Colonic mucosa (tissue), 4 donors: ENCODE results near the gene ANP32E. TPM values are rescaled to one million over a fixed set of nuclear protein-coding genes. Genes with fewer than 3 reads are reported as not detected.
A peak's percentile ranks its signal among the peaks of the same experiment; 100 is the strongest.

Experiments
- DNase-seq: peaks from one replicate; pipeline ENCODE4 v3.0.0-alpha.2; 2020
- H3K27ac ChIP-seq: fragments of 200-600 bp; one replicate; pipeline ENCODE4 v1.8.0; 2021
- H3K27me3 ChIP-seq: fragments of 200-600 bp; one replicate; pipeline ENCODE4 v1.8.0; 2021
- H3K36me3 ChIP-seq: fragments of 200-600 bp; one replicate; pipeline ENCODE4 v1.8.0; 2021
- H3K4me1 ChIP-seq: fragments of 200-600 bp; one replicate; pipeline ENCODE4 v1.8.0; 2021; ENCODE audit warnings: mild to moderate bottlenecking
- H3K4me3 ChIP-seq: fragments of 200-600 bp; one replicate; pipeline ENCODE4 v1.8.0; 2021
- H3K9ac ChIP-seq, 2 donors: one replicate each; pipeline ENCODE4 v1.7.0; 2013; ENCODE audit warnings: control low read depth in 2 of 2, low read depth in 2 of 2, low read length in 2 of 2
- H3K9me3 ChIP-seq: fragments of 200-600 bp; one replicate; pipeline ENCODE4 v1.8.0; 2021
- CTCF ChIP-seq: fragments of 200-600 bp; IDR thresholded peaks from one replicate; pipeline ENCODE4 v1.8.0; 2022; ENCODE audit warnings: antibody characterized with exemption, mild to moderate bottlenecking
- intact Hi-C: fragments of 100-400 bp; cut with DNase I; formaldehyde crosslinking; loops from one replicate; pipeline ENCODE4 v1.14.1; 2022
- total RNA-seq, 2 donors: library from RNA; stranded (reverse); fragmentation: NEBNext Ultra II Directional in 1 of 2; extraction: Animal tissue kit (Norgen Biotek cat#: 25700) in 1 of 2; gene quantifications; one replicate each; pipeline ENCODE4 v1.2.1, GENCODE V29; 2021
- donor health status: healthy.
- donor health status: DM: no; HTN: no; CAD: no.
- donor health status: DM: no; HTN: no; CAD: no.

The ANP32E gene
- total RNA-seq, 2 donors from 2014 or later: 18.5 to 36.3 TPM

DNA sequence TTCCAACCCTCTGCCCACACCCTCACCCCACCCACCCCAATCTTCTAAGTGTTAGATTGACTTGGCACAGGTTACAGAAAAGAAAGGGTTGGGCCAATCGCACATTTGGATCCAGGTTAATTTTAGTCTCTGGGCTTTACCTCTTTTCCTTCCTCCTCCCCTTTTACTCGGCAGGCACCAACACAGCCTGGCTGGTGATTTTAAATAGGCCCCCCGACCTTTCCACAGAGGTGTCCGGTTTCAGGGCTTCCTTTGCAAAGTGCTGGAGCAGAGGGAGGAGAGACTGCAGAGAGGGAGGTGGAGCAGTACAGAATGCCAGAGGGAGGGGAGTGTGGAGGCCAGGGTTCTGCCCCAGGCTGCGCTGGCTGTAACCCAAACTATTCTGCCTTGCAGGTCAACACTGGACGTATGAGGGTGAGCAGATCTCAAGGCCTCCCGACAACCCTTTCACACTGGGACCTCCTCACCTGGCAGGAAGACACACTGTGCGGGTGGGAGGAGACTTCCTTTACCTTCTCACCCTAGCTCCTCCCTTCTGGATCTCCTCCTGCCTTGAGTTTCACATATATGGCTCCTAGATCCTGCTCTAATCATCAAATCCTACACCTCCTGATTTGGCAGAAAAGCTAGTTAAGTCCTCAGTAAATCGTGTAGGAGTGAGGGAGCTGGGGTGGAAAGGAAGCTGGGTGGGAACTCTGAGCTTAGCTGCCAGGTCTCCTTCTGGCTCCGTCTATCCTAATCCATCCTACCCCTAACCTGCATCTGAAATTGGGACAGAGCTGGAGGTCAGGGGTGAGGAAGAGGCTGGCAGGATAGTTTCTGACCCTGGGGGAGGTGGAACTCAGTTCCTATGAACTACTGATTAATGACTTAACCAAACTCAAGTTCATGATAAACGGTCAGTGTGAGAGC is 24.1 kb upstream of the ANP32E start:
- no peaks in the 10 kb centered on the region for H3K36me3 ChIP-seq
- no peak for TF ChIP-seq CTCF
- H3K9ac ChIP-seq: peak overlapping the region in 1 of 2 donors; percentile 62

GRCh38 chr1:150259217-150259616 is 23.3 kb upstream of the ANP32E start:
- H3K27me3 ChIP-seq: peaks cover 4% of the 10 kb centered on the region
- H3K4me1 ChIP-seq: peaks cover 7% of the 10 kb centered on the region
- intact Hi-C loops: no loop called here
- H3K4me3 ChIP-seq: no peak overlapping the region
- no peak for TF ChIP-seq CTCF
- H3K9ac ChIP-seq: peak overlapping the region in 1 of 2 donors; percentile 58
- DNase-seq: no peak
- H3K27ac ChIP-seq: no peak overlapping the region
- H3K9me3 ChIP-seq: no peaks in the 10 kb centered on the region
- H3K36me3 ChIP-seq: no peaks in the 10 kb centered on the region

More for the DNA sequence above, 24.1 kb upstream of the ANP32E start:
- peak; percentile 80 for DNase-seq
- peak overlapping the region; percentile 55 for H3K27ac ChIP-seq
- no peak overlapping the region for H3K4me3 ChIP-seq
- no peaks in the 10 kb centered on the region for H3K9me3 ChIP-seq
- peaks cover 7% of the 10 kb centered on the region for H3K4me1 ChIP-seq
- intact Hi-C loops: no loop called here
- H3K27me3 ChIP-seq: peaks cover 4% of the 10 kb centered on the region

GRCh38 chr1:150257624-150258585 is 22.0 kb upstream of the ANP32E start, which contains the start of gene CA14:
Gene CA14, plus strand, starts transcription at chr1:150257774. Its CDS starts 355 bp downstream, at chr1:150258129.
- H3K9ac ChIP-seq: peak within 1 kb of the TSS in 1 of 2 donors; percentile 19

DNA sequence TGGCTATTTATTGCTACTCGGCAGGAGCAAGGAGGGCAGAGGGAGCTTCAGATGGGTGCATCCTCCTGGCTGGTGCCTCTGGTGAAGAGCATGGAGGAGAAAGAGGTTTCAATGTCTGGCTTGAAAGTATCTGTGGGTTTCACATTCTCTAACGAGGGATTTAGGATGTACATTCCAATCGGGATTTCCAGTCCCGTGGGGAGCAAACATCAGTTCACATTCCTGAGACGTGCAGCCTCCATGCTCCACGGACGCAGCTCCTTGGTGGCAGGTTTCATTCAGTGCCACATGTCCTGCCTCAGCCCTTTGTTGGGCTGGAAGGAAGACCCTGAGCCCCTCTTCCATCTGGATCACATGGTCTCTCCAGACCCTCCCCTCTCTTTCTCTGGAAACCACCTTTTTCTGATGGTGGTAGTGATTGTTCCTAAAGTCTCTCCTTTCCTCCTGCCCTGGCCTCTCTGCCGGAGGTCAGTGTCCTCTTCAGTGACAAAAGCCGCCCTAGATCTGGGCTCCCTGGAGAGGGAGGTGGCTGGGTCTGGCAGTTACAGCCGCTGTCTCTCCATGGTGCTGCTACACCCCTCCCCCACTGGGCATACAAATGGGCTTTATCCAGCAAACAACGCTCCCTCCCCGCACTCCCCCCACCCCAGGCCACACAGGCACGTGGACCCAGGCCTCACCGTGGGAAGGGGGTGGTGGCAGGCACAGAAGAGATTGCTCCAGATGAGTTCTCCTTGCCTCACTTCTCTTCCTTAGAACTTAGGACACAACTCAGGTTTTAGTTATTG is 20.8 kb upstream of the ANP32E start:
- intact Hi-C loops: no loop called here
- no peaks in the 10 kb centered on the region for H3K9me3 ChIP-seq
- peaks cover 7% of the 10 kb centered on the region for H3K4me1 ChIP-seq
- H3K36me3 ChIP-seq: no peaks in the 10 kb centered on the region
- no peak overlapping the region for H3K4me3 ChIP-seq
- peaks cover 4% of the 10 kb centered on the region for H3K27me3 ChIP-seq
- peak overlapping the region in 1 of 2 donors; percentile 60 for H3K9ac ChIP-seq
- no peak overlapping the region for H3K27ac ChIP-seq
- TF ChIP-seq CTCF: no peak
- DNase-seq: no peak

More at GRCh38 chr1:150257624-150258585, 22.0 kb upstream of the ANP32E start, which contains the start of gene CA14:
- H3K27ac ChIP-seq: no peak within 1 kb of the TSS
- H3K27me3 ChIP-seq: peaks cover 4% of the 10 kb centered on the region
- no peak for DNase-seq
- intact Hi-C loops: no loop called here
- H3K4me3 ChIP-seq: no peak within 1 kb of the TSS
- peaks cover 7% of the 10 kb centered on the region for H3K4me1 ChIP-seq
- H3K36me3 ChIP-seq: no peaks in the 10 kb centered on the region
- no peak for TF ChIP-seq CTCF
- no peaks in the 10 kb centered on the region for H3K9me3 ChIP-seq
